HL-60/S4 treated with phorbol 12-myristate 13-acetate at 8.2 ng/mL for 4 days and 3 days (cell line): ENCODE results near the gene HPGDS.
"Not testable (repeated sequence)": the region's sequence is repeated elsewhere in the genome, so short reads cannot be mapped to it uniquely, and the experiment has no call there.

Experiments
- in situ Hi-C: fragments of 300-500 bp; cut with MboI; formaldehyde crosslinking; loops from 2 replicates; pipeline ENCODE4 v1.15.0; 2022; ENCODE audit warnings: low sequenced_read_pairs

The HPGDS gene

DNA sequence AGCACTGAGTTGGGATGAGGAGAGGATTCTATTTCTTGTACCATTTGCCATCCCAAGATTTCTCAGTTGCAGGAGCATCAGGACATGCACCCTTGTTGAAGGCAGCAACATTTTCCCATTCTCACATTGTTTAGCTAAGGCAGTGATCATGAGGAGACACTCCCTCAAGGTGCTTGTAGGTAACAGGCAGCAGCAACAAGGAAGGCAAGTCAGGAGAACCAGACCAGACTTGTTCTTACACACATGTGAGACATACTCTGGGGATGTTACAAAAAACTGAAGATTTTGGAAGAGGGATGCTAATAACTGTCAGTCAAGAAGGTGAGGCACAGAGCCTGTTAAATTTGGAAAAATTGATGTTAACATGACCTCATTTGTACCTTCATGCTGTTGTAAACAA is 15.5 kb upstream of the HPGDS start:
- in situ Hi-C loops: no loop called here

DNA sequence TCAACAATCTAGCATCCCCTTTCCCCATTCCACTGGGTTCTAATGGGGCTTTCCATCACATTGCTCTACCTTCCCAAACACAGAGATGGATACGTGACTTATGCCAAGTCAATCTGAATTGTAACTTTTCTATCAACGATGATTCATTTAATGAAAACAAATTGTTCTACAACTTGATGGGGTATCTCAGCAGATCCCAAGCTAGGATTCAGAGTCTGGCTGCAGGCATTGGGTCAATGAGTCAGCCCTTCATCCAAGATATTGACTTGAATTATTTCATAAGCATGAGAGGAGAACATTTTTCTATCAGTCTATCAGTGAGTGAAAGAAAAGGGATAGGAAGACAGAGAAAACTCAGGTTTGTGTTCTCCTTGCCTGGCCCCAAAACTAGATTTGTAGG is 15.0 kb upstream of the HPGDS start:
- in situ Hi-C loops: no loop called here

DNA sequence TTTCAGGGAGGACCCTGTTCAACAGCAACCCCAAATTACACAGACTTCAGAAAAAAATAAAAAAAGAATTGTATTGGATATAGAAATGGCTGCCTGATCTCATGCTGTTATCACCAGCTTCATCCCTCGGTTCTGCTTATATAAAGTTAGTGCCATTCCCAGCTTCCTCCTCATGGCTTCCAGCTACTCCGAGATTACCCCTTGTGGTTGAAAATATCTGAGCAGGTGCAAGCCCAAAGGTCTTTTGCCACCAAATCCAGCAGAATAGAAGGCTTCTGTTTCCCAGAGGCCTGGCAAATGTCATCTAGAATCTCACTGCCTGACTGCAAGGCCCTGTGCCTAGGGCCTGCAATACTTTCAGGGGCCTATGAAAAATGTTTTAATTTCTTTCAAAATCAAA is 13.8 kb upstream of the HPGDS start:
- in situ Hi-C loops: no loop called here

DNA sequence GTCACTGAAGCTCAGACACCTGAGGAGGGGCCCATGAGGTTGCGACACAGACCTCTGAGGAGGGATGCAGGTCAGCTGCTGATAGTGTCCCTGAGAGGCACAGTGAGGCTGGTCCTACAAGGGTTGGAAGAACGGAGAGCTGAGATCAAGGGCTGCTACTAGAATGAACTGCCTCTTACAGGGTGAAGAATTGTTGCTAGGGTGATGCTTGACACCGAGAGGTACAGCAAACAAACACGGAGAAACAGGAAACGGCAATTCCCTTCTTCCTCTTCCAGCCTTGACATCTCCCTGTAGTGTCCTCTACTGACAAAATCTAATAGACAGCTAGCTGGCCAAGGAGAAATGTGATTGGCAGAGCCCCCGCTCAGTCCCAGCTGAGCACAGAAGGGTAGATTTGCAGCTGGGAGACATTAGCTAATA is 11.8 kb upstream of the HPGDS start:
- in situ Hi-C loops: no loop called here

DNA sequence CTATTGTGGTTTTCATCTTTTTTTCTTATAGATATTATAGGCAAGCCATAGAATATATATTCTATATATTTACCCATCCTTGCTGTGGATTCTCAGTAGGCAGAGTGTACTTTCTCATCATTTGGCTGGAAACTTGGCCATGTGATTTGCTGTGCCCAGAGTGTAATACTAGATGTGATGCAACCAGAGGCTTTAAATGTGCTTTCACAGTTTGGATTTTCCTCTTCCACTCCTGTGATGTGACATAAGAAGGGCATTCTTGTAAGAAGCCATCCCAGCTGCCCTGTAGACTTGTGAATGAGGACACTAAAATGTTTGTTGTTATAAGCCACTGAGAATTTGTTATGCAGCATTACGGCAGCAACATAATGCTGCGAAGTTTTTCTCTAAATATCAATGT is 10.4 kb upstream of the HPGDS start:
- in situ Hi-C loops: no loop called here

DNA sequence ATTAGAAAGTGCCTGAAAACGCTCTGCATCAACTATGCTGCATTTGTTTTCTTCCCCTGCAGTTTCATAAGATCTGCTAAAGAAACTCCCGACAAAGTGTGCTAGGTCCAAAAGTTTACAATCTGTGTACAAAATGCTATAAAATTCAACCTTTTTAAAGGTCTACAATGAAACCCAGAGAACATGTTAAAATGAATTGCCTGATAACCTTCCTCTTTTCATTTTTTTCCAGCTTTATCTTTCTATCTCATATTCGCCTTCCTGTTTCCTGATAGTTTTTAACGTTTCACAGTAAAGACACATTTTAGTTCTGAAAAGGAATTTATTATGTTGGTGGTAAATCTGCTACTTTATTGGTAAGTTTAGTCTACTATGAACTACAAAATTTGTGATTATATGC is 9.5 kb upstream of the HPGDS start:
- in situ Hi-C loops: no loop called here

DNA sequence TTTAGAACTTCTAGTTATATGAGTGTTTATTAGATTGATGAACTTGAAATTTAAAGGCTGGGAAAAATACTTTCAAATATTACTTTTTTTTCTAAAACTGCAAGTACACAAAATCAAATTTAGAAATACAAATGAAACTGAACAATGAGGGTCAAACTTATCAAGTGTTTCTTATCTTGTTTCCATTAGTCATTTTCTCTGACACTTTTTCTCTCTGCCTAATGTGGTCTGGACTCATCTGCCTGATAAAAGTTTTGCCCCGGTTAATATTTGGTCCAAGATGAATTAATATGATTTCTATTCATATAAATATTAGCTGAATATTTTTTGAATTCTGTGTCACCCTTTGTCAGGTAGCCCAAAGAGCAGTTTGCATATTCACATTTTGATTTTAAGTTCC is 8.7 kb upstream of the HPGDS start:
- in situ Hi-C loops: no loop called here

DNA sequence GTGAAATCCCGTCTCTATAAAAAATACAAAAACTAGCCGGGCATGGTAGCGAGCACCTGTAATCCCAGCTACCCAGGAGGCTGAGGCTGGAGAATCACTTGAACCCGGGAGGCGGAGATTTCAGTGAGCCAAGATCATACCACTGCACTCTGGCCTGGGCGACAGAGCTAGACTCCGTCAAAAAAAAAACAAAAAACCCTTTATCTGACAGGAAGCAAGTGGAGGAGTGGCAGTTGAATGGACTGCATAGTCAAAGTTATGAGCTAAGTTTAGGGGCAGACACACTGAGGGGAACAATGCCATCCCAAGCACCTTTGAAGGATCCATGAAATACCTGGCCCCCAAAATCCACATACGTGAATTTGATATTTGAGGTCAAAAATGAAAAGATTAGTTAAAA is 7.5 kb upstream of the HPGDS start:
- in situ Hi-C loops: no loop called here

DNA sequence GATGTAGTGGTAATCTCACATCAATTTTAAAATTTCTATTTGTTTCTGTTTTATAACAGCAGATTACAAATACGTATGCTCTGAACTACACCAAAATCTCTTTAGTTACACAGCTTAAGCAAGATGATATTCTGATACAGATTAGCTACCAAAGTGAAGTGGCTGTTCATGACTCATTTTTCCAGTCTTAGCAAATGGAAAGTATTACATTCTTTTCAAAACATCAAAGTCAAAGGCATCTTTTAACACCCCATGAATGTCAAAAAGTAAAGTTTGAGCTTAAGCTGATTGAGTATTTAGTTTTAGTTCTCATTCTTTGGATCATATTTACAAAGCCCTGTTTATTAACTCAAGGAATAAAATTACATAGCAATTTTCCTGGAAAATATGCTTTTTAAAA is 6.6 kb upstream of the HPGDS start:
- in situ Hi-C loops: no loop called here

DNA sequence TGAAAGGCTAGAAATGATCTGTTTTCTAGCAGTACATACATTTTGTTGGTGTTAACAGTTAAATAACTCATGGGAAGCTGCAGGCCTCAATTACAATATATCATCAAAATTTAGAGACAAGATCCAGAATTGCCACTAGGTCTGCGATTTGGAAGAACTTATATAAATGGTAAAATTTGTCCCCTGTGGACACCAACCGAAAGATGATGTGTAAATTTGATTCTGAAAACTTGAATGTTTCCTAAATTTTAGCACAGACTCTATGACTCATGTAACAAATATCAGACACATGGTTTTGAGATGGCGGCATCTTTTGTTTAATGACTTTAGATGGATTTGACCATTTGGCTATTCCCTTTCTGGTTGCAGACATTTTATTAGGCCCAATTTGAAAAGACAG is 6.0 kb upstream of the HPGDS start:
- in situ Hi-C loops: no loop called here

DNA sequence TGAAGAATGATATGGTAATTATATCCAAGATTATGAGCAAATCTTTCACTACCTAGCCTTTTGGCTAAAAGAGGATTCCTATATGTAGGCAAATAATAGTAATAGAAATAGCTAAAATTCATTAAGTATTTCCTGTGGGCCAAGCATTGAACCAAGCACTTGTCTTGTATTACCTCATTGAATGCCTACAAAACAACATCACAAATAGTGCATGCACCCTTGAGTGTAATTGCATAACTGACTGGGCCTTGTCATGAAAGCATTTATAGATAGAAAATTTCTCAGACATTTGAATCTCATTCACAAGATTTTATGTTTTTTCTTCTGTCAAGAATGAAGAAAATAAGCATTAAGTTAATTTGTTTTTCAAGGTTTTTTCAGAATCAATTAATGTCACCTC is 3.9 kb upstream of the HPGDS start:
- in situ Hi-C loops: no loop called here

DNA sequence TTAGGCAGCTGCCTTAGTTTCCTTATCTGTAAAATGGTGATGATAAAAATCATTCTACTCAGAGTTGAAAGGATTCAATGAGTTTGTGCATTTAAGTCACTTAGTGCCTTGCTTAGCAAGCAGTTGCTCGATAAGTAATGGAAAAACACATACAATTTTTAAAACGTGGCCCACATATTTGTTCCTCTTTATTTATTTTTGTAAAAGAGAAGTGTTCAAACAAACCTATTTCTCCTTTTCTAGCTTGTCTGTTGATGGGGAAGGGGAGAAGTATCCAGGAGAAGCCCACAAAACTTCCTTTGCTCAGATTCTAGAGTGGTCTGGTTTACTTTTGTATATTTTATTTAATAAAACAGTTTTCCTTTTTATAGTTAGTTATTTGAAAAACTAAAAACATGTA is 3.3 kb upstream of the HPGDS start:
- in situ Hi-C loops: no loop called here

DNA sequence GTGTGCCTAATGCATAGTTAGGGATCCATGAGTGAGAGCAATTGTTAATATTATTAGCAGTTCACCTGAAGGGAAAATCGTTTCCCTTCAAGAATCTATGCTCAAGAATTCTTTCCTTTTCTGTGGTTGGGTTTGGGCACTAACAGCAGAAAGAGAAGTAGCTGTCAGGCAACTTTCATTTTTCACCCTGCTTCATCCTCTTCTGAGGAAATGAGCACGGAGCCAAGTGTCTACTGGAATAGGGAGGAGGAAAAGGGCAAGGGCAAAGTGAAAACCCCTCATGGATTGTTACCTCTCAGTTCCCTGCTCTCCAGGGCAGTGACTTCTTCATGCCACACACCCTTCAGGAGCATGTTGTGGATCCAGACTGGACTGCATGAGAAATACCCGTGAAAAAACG is 2.6 kb upstream of the HPGDS start:
- in situ Hi-C loops: no loop called here

DNA sequence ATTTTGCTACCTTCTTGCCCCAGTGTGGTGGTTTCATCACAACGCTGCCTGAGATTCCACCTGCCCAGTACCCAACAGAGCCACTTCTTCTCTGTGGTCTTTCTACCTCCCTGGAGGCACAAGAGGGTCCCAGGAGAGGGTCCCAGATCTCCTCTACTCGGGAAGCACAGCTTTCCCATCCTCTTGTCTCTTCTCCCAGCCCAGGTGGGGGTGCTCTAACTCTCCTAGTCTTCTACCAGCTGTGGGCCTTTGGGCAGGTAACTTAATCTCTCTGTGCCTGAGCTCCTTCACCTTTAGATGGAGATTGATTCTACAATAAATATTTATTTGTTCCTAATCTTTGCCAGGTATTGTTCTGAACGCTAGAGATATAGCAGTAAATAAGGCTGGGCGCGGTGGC is 1.8 kb upstream of the HPGDS start:
- in situ Hi-C loops: no loop called here

DNA sequence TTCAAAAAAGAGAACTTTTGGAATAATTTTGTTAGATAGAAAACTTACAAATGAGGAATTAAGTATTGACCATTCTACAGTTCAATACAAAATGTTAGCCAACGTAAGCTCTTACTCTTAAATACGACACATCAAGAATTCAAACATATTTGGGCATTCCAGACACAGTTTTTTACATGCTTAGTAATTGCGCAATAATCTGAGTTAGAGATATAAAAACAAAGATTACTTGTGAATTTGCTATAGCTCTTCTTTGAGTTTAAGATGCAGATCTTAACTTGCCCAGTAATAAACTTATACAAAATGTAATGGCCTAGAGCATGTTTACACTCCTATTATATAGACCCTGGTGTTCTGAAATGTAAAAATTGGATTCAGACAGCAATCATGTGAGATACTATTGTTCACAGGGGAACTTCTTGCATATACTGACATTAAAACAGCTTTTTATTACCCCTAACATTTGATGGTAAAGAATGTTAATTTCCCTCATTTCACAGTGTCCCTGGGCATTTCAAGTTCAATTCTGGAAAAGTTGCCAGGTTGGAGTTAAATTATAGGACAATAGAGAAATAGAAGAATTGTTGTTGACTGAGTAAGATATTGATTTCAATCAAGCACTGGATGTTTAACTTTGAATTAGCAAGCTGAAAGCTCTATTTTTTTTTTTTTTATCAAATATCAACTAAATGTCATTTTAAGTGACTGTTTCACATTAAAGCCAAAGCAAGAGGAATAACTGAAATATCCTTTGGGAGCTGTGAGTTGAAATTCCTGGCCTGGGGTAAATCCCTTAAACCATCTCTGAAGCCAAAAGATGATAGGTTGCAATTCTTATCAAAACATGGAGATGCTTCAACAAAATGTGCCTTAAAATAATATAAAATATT is 910 bp downstream of the HPGDS start:
- in situ Hi-C loops: no loop called here

DNA sequence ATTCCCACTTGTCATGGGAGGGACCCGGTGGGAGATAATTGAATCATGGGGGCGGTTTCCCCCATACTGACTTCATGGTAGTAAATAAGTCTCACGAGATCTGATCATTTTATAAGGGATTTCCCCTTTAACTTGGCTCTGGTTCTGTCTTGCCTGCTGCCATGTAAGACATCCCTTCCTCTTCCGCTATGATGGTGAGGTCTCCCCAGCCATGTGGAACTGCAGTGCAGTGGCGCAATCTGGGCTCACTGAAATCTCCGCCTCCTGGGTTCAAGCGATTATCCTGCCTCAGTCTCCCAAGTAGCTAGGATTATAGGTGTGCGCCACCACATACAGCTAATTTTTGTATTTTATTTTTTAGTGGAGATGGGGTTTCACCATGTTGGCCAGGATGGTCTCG is 2.9 kb downstream of the HPGDS start:
- in situ Hi-C loops: no loop called here

DNA sequence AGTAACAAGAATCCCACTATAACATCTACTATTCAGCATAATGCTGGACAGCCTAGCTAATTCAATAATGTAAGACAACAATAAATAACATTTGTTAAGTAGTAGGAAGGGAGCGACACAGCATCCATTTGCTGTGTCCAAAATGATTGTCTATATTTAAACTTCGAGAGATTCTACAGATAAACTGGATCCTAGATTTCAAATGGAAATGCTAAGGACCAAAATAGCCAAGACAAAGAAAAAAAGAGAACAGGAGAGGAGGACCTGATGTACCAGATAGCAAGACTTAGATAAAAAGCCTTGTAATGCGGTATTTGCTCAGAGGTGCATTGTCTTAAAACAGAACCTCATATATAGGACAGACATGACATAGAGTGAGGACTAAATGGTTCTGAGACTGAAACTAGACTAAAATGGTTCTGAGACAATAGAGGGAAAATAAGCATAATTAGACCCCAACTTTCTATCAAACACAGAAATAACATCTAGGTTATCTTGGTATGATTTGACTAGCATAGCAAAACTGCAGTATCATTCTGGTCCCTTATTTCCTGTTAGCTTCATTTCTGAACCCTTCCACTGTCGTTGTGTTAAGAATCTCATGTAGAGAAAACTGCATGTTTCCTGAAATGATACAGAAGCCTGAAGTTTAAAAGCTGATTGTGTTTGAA is 3.8 kb downstream of the HPGDS start:
- in situ Hi-C loops: no loop called here

DNA sequence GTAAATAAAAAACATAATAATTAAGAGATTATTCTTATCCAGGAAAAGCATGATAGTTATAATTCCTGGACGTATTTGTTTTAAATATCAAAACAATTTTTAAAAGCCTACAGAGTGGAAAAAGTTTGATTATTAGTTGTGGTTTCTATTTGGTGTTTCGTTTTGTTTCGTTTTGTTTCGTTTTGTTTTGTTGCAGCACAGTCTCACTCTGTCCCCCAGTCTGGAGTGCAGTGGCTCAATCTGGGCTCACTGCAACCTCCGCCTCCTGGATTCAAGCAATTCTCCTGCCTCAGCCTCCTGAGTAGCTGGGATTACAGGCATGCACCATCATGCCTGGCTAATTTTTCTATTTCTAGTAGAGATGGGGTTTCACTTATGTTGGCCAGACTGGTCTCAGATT is 5.8 kb downstream of the HPGDS start:
- in situ Hi-C loops: not testable (repeated sequence)

DNA sequence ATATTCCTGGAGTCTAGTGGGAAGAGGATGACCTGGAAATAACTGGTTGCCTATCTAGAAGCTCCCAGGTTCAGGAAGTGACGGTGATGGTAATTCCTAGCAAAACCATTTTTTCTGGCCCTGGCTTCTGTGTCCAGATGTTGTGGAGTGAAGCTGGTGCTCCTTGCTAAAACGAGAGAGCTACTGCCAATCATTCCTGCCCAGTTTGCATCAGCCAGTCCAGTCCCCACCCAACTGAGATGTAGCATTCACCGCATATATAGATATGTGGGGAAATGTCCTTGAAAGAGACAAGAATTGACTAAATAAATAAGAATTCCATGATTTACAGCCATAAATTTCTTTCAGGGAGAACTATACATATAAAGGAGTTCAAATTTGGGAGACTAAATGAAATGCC is 6.3 kb downstream of the HPGDS start:
- in situ Hi-C loops: no loop called here

DNA sequence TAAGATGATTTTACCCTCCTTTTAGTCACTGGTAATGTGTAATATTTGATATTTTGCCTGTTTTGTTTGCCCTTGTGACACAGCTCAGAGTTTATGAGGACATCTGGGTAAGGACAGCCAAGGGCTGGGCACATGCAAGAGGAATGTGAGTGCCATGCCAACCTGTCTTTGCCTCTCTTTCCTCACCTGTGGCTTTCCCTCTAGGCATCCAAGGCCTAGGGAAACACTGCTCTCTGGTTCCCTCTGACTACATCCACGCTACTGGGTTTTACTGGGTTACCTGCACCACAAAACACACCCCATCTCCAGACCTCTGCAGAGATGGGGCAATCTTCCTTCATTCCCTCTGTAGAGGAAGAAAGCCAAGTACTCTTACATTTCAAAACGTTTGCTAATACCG is 7.7 kb downstream of the HPGDS start:
- in situ Hi-C loops: no loop called here

DNA sequence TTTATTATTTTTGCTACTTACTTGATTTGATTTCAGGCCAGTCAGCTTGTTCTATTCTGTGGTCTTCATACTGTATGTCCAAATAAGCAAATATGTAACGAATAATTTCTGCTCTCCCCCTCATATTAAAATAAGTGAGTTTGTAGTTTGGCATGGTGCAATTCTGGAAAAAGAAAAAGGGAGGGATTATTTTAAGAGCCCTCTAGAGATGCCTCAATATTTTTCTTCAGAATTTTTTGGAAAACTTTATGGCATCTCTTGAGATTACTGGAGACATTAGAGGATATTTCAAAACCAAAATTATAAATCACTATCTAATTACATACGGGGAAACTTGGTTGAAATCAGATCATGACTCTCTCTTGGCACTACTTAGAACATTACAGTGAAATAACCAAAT is 8.2 kb downstream of the HPGDS start:
- in situ Hi-C loops: no loop called here

DNA sequence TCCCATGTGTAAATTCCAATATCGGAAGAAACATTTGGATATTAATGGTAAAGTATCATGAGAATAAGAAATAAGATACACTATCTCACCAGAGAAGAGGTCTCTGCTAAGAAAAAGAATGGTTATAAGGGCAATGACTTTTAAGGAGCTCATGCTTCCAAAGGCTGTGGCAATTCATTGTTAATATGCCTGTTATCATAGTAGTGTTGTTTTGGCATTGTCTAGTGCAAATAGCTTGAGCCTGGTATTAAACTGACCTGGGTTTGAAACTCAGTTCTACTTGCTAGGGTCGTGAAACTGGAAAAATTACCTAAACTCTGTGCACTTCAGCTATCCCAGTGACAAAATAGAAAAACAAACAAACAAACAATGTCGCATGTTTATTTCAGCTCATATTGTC is 8.8 kb downstream of the HPGDS start:
- in situ Hi-C loops: no loop called here
